CD4-positive, alpha-beta T cell treated with Interleukin-4 for 1 hour (primary cell): ENCODE measurements around the gene NUP214.
"Not testable (repeated sequence)": the region's sequence is repeated elsewhere in the genome, so short reads cannot be mapped to it uniquely, and the experiment has no call there.

Experiments
- DNase-seq, 2 donors: peaks; one replicate each; pipeline ENCODE4 v3.0.0-alpha.2; 2020 to 2022

NUP214 gene

GRCh38 chr9:131162886-131163285, 37.5 kb downstream of the NUP214 start:
- no peak for DNase-seq

DNA sequence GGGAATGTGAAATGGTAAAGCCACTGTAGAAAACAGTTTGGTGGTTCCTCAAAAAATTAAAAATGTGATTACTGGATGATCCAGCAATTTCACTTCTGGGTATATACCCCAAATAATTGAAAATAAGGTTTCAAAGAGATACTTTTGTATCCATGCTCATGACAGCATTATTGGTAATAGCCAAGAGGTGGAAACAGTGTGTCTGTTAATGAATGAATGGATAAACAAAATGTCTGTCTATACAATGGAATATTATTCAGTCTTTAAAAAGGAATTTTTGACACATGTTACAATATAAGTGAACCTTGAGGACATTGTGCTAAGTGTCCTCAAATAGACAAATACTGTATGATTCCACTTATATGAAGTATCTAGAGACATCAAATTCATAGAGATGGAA, 40.1 kb downstream of the NUP214 start:
- DNase-seq = no peak

GRCh38 chr9:131167146-131167692, 41.8 kb downstream of the NUP214 start:
- no peak for DNase-seq

DNA sequence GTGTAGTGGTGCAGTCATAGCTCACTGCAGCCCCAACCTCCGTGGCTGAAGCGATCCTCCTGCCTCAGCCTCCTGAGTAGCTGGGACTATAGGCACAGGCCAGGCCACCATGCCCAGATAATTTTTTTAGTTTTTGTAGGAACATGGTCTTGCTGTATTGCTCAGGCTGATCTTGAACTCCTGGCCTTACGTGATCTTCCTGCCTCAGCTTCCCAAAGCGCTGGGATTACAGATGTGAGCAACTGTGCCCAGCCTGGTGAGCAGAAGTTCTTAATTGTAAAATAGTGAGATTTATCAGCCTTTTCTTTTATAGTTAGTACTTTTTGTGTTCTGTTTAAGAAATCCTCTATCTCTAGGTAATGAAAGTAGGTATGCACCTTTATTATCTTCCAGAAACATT, 42.5 kb downstream of the NUP214 start:
- no peak for DNase-seq

DNA sequence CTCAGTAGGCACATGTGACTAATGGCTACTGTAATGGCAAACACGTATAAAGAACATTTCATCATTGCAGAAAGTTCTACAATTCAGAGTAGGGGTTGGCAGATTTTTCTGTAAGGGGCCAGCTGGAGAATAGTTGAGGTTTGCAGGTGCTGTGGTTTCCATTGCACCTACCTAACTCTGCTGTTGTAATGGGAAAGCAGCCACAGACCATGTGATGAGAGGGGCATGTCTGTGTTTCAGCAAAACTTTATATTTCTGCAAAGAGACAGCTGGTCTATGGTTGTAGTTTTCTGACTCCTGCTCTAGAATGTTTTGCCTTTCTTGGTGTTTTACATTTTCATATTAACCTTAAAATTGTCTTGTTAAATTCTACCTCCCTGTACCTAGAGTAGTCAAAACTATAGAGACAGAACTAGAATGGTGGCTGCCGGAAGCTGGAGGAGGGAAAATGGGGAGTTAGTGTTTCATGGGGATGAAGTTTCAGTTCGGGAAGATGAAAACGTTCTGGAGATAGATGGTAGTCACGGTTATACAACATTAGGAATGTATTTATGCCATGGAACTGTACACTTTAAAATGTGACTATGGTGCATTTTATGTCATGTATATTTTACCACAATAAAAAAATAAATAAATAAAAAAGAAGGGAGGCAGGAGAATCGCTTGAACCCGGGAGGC, 44.3 kb downstream of the NUP214 start:
- no peak for DNase-seq

- DNase-seq = no peak
These were observed 48.6 kb downstream of the NUP214 start for GRCh38 chr9:131173995-131174394.

GRCh38 chr9:131174681-131175239, 49.4 kb downstream of the NUP214 start:
- DNase-seq = no peak

DNA sequence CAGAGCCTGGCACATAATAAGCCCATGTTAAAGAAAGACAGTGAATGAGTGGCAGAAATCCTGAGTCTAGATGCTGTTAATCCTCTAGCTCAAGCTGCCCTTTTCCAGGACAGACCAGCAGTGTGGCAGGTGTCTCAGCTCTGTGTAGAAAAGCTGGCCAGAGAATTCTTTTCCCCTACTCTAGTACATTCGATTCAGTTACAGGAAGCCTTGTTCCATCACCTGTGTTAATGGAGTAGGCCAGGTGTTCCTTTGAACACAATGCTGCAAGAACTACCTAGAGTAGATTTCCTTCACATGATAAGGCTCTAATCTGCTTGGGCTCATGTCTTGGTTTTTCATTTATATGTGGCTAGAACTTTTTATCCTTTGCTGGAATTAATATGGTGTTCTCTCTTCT, 52.5 kb downstream of the NUP214 start:
- DNase-seq = no peak

DNA sequence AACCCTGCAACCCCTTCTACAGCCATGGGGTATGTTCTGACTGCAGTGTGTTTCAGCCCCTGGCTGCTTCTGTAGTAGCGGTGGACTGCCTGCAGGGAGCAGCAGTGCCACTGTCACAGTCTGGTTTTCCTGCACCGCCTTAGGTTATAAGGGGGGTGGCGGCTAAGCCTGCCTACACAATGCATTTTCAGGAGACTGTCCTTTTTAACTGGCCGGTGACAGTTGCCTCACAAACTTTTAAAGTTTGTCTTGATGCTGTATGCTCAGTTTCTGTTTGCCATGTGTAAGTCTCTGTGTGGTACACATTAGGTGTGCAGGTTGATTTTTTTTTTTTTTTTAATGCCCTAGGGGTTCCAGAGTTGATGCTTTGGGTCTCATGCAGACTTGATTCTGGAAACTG, 53.0 kb downstream of the NUP214 start:
- peak; percentile 80 to 81 for DNase-seq

GRCh38 chr9:131178926-131179325, 53.5 kb downstream of the NUP214 start:
- DNase-seq = no peak

DNA sequence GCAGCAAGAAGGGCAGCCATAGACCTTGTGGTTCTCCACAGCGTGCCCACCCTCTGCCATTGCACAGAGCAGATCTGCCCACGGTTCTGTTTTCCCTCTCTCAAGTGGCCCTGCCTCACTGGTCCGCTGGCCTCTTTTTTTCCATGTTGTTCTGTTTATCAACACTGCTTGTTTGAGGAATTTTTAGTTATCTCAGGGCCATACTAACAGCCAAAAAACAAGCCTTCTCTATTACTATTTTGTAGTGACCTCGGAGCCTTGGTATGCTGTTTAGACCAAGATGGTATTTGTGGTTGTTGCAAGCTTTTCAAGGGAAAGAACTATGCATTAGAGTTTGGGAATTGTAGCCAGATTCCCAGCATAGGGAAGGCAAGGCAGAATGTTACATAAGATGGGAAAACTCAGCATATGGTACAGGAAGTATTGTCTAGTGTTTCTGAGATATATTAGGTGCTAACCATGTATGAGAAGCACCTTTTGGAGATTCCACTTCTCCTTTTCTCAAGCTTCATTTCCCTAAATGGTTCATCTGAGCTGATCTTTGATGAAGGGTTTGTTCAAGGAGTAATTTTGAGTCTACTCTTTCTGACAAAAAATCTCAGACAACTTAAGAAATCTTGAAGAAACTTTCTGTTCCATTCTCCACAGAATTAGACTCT, 54.3 kb downstream of the NUP214 start:
- DNase-seq = no peak

GRCh38 chr9:131180454-131180853, 55.1 kb downstream of the NUP214 start:
- no peak for DNase-seq

DNA sequence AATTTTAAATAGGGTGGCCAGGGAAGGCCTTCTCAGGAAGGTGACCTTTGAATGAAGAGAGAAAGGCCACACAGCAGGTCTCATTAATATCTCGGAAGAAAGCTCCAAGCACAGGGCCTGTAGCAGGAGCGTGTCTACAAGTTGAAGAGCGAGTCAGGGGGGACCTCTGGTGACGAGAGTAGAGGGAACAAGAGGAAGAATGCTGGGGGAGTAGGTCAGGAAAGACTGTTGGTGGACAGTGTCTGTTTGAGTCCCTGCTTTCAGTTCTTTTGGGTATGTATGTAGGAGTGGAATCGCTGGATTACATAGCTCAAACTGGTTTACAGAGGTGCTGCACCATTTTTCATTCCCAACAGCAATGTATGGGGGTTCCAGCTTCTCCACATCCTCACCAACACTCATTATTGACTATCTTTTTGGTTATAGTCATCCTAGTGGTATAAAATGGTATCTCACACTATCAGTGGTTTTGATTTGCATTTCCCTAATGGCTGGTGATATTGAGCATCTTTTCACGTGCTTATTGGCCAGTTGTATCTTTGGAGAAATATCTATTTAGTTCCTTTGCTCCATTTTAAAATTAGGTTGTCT, 55.8 kb downstream of the NUP214 start:
- DNase-seq = peak in 1 of 2 donors; percentile 28

DNA sequence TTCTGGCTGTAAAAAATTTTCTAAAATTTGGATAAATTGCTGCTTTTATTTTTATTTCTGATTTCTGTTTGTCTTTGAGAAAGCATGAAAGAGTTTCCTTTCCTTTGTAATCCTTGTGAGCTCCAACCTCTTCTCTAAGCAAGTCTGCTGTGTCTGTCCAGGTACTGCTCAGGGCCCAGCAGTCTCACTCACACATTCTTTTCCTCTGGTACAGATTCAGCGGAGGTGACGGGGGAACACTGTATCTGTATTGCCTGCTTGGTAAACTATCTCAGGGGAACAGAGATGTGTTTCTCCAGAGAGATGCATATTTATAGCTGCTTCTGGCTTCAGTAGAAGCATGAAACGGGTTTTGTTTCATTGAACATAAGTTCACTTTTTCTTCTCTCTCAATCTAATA, 60.5 kb downstream of the NUP214 start:
- no peak for DNase-seq

- no peak for DNase-seq
These were observed 61.2 kb downstream of the NUP214 start for GRCh38 chr9:131186622-131187021.

DNA sequence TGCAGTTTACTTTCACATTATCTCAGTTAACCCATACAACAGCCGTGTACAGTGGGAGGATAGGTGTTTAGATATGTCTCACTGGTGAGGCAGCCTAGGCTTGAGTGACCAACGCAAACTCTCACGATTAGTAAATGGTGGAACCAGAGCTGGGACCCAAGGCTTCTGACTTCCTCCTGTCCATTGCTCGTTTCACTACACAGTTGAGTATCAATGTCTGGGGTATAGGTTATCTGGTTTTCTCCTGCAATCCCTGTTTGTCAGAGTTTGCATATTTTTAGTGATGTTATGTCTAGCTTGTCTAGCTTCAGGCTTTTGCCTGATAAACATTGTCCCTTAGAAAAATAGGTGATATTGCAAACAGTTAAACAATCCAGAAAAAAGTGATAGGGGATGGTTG, 62.6 kb downstream of the NUP214 start:
- no peak for DNase-seq

DNA sequence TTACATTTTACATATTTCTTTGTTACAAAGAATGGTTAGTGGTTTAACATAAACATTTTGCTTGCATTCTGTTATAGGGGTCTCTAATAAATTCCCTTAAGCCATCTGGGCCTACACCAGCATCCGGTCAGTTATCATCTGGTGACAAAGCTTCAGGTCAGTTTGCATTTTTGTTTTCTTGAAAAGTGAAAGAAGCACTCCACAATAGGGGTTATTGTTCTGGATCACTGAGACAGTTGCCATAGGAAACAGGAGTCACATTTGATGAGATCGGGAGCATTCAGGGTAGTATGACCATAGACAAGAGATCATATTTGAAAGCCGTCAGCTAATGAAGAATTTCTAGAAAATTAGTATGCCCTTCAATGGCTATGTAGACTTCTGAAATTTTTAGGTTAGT, 63.6 kb downstream of the NUP214 start:
- no peak for DNase-seq

DNA sequence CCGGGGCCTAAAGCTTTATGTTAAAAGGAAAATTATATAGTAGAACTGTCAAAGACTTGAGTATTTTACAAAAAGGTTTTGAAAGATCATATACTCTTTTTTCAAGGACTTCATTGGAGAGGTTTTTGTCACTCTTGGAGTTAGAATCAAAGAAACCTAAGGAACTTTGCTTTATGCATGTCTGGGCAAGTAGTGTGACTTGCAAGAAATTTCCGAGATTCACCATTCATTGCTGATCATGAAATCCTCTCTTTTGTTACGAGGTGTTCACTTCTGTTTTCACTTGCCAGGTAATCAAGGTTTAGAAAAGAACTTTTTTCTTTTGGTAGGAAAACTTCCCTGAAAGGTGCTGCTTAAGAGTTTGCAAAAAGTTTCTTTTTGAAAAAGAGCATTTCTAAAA, 64.8 kb downstream of the NUP214 start:
- no peak for DNase-seq

- not testable (repeated sequence) for DNase-seq
These were observed 65.6 kb downstream of the NUP214 start for GRCh38 chr9:131191032-131191431.

DNA sequence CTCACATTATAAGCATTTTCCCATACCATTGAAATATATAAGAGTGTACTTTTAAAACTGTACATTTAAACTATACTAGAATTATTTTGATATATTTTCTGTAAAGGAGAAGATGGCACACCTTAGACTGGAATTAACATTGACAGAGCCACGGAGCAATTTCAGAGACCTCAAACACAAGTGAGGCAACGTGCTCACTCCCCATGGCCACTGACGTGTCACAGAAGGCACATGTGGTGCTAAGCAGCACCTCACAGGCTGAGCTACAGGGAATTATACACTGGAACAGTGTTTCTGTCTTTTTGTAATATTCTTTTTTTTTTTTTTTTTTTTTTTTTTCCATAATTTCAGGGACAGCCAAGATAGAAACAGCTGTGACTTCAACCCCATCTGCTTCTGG, 66.5 kb downstream of the NUP214 start:
- DNase-seq = no peak

GRCh38 chr9:131193051-131193450, 67.7 kb downstream of the NUP214 start:
- no peak for DNase-seq

GRCh38 chr9:131194762-131195161, 69.4 kb downstream of the NUP214 start:
- no peak for DNase-seq

DNA sequence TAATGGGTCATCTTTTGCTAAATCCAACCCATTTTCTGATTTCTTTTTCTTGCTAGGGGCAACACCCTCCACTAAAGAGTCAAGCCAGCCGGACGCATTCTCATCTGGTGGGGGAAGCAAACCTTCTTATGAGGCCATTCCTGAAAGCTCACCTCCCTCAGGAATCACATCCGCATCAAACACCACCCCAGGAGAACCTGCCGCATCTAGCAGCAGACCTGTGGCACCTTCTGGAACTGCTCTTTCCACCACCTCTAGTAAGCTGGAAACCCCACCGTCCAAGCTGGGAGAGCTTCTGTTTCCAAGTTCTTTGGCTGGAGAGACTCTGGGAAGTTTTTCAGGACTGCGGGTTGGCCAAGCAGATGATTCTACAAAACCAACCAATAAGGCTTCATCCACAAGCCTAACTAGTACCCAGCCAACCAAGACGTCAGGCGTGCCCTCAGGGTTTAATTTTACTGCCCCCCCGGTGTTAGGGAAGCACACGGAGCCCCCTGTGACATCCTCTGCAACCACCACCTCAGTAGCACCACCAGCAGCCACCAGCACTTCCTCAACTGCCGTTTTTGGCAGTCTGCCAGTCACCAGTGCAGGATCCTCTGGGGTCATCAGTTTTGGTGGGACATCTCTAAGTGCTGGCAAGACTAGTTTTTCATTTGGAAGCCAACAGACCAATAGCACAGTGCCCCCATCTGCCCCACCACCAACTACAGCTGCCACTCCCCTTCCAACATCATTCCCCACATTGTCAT, 72.0 kb downstream of the NUP214 start:
- DNase-seq = no peak
